Stimulated activated CD8-positive, alpha-beta memory T cell treated with anti-CD3 and anti-CD28 coated beads, Interleukin-7, amount 100 ng/mL, for 1 hour (primary cell): Measurements from ENCODE around the gene SLC1A7.

Source experiments
- DNase-seq, 2 donors: peaks; one replicate each; pipeline ENCODE4 v3.0.0-alpha.2; 2020; ENCODE audit warnings: low read depth in 2 of 2

The SLC1A7 gene

DNA sequence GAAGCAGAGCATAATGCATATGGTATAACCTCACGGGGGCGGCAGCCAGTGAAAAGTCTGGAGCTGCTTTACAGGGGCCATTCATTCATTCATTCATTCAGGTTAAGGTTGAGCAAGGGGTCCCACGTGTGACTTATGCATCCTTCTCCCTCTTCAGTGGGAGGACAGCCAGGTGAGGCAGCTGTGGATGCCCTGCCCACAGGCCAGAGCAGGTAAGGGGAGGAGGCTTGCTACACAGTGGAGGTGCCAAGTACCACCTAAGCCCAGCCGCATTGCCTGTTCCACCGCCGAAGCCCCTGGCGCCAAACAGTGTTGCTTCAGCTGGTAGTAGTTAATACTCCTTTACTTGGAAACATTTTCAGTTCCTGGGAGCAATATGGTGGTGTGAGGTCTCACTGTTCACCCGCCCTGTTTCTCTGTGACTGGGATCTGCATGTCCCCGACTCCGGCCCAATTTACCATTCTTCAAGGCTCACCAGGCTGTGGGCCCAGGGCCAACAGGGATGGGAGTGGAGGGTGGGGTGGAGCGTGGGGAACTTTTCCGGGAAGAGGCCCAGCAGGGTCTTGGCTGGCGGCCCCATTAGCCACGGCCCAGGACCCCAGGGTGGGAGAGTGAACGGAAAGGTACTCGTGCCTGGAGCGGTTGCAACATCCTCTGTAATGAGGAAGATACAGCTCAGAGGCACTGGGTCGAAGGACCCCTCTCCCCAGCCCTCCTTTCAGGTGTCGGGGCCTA, 81.1 kb downstream of the SLC1A7 start:
- DNase-seq, result no peak

DNA sequence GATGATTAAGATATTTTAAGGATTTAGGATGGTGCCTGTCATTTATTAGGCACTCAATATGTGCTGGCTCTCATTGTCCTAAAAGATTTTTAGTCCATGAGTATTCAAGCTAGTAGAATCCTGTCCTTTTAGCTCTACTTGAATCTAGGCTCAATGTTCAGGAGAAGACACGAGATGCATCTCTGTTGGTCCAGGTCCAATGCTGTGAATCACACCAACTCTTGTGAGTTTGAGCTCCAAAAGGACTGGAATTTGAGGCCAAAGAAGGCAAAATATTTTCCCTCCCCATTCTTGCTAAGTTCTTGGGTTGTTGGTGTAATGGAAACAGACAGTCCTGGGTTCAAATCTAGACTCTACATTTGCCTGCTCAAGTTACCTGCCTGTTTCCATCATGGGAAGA, 81.9 kb downstream of the SLC1A7 start:
- no peak for DNase-seq

DNA sequence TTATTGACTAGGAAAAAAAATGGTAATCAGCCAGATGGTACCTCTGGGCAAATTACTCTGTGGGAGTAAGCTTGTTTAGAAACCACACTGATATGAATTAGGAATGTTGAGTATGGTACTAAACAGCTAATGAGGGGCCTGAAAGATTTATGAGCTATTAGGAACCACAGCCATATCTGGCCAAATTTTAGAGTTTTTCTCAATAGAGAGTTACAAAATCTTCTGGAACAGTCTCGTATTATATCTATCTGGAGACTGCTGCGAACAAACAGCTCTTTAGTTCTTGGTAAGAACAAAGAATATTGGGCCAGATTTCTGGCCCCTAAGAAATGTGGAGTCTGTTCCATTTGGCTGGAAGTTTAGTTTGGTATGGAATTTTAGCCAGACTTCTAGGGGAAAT, 85.3 kb downstream of the SLC1A7 start:
- DNase-seq, result no peak

GRCh38 chr1:53051676-53052075, 90.8 kb downstream of the SLC1A7 start:
- no peak for DNase-seq

- DNase-seq, result no peak
Measured at GRCh38 chr1:53050310-53050709, 92.1 kb downstream of the SLC1A7 start.

DNA sequence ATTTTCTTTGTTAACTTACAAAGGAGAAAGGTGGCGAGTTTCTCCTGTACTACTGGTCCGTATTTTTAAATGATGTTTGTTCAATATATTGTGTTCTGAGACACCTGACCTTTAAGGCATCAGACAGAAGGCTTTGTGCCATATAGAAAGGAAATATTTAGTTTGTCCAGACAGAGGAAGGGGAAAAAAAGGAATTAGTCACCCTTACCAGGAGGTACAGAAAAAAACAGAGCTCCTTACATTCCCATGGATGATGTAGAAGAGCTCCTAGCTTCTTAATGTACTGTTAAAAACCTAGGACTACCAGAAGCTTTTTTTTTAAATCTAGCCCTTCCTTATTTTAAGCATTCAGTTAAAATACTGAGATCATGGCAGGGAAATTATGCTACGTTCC, 92.9 kb downstream of the SLC1A7 start:
- no peak for DNase-seq

DNA sequence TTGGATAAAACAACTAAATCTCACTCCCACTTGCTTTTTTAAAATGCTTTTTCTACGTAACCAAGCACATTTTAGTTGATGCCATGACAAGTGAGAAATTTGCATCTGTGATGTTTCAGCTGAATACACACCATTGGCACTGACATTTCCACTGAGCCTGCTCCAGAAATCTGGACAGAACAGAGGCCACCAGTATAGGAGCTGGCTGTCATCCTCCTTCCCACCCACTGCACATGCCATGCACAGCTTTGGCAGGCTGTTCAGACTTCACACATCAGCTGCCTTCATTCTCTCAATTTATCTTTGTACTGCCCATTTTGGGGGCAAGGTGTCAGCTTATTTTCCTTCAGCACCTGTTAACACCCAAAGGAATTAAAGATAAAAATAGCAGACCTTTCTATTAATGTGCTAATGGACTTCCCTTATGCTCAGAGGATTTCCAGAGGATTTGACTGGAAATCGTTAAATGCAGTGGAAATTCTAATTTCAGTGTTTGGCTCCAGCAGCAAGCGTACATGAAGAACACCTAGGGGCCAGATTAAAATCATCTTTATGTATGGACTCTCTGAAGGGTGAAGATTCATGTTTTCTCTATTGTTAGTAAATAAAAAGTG, 93.4 kb downstream of the SLC1A7 start:
- DNase-seq, result no peak

- no peak for DNase-seq
Measured at GRCh38 chr1:53047737-53048736, 94.4 kb downstream of the SLC1A7 start.

DNA sequence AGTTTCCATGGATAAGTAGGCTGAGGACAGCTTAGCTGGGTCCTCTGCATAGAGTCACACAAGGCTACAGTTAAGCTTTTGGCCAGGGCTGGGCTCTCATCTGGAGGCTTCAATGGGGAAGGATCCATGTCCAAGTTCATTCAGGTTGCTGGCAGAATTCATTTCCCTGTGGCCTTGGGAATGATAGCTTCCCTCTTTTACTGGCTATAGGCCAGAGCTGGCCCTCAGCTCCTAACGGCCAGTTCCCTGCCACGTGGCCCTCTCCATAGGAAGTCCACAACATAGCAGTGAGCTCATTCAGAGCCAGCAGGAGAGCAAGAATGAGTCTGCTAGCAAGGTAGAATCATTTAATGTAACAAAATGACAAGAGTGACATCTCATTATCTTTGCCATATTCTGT, 95.5 kb downstream of the SLC1A7 start:
- no peak for DNase-seq

DNA sequence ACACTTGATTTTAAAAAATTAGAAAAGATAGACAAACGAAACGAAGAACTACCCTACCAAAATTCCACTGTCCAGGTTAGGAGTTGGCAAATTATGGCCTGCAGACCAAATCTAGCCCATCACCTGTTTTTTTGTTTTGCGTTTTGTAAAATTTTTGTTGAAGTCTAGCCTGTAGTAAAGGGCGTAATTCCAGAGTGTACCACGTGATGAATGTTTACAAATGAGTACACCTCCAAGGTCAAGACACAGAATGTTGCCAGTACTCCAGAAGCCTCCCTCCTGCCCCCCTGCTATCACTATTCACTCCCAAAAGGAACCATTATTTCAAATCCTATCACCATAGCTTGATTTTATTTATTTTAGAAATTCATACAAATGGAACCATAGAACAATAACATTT, 97.5 kb downstream of the SLC1A7 start:
- DNase-seq, result no peak

DNA sequence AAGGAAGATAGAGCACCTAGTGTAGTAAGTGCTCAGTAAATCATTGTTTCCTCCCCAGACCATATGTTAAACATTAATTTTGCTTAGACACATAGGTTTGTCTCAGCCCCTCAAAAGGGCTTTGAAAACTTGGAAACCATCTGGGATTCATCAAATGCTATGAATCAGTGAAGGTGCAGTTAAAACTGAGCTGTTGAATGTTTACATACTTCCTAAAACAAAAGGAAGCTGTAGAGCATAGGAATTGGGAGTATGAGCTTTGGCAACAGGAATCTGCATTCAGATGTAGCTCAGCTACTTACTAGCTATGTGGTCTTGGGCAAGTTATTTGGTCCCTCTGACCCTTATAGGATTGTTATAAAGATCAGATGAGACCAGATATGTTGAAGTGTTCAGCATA, 99.2 kb downstream of the SLC1A7 start:
- no peak for DNase-seq

GRCh38 chr1:53038566-53038965, 103.9 kb downstream of the SLC1A7 start:
- no peak for DNase-seq
